Breast epithelium (tissue), 4 donors: ENCODE measurements around the gene ANKRD18A. TPM values are rescaled to one million over a fixed set of nuclear protein-coding genes. Genes with fewer than 3 reads are reported as not detected.

Experiments used
- DNase-seq, 2 donors: peaks; one replicate each; pipeline ENCODE4 v3.0.0-alpha.2; 2019; ENCODE audit warnings: low spot score in 2 of 2
- H3K27ac ChIP-seq, 2 donors: fragments of 200-600 bp; sonication (generic) in 1 of 2; one replicate each; pipeline ENCODE4 v1.5.1; 2016 to 2019; ENCODE audit warnings: mild to moderate bottlenecking in 1 of 2
- H3K27me3 ChIP-seq, 2 donors: fragments of 200-600 bp; sonication (generic) in 1 of 2; one replicate each; pipeline versions ENCODE4 v1.5.1 to v1.6.0; 2017 to 2019; ENCODE audit warnings: control low read depth in 1 of 2, mild to moderate bottlenecking in 1 of 2
- H3K36me3 ChIP-seq: fragments of 200-600 bp; one replicate; pipeline ENCODE4 v1.5.1; 2019
- H3K4me1 ChIP-seq, 2 donors: fragments of 200-600 bp; sonication (generic); one replicate each; pipeline ENCODE4 v1.5.1; 2016 to 2019; ENCODE audit warnings: control low read depth in 1 of 2
- H3K4me3 ChIP-seq, 3 donors: fragments of 200-600 bp; sonication (generic); 1 replicate in 2 of 3; 2 replicates in 1 of 3; pipeline ENCODE4 v1.5.1; 2016 to 2019; ENCODE audit warnings: mild to moderate bottlenecking in 3 of 3, moderate library complexity in 2 of 3
- H3K9me3 ChIP-seq, 2 donors: fragments of 200-600 bp; sonication (generic) in 1 of 2; one replicate each; pipeline ENCODE4 v1.5.1; 2016 to 2019; ENCODE audit warnings: control low read depth in 1 of 2
- CTCF ChIP-seq, 3 donors: fragments of 450-650 bp; IDR thresholded peaks; one replicate each; pipeline ENCODE4 v1.5.1; 2016 to 2017; ENCODE audit warnings: antibody characterized with exemption in 3 of 3, mild to moderate bottlenecking in 3 of 3, moderate library complexity in 3 of 3
- POLR2A ChIP-seq: fragments of 450-650 bp; IDR thresholded peaks from one replicate; pipeline ENCODE4 v1.6.1; 2016; ENCODE audit warnings: antibody characterized with exemption, mild to moderate bottlenecking, moderate library complexity
- POLR2AphosphoS5 ChIP-seq, 3 donors: sonication (generic); formaldehyde crosslinking; IDR thresholded peaks; one replicate each; pipeline ENCODE4 v1.6.1; 2017; ENCODE audit warnings: antibody characterized with exemption in 3 of 3
- intact Hi-C: fragments of 100-400 bp; cut with DNase I; formaldehyde crosslinking; loops from one replicate; pipeline ENCODE4 v1.15.1; 2023; ENCODE audit warnings: low total_unique reads
- total RNA-seq, 3 donors: library from RNA; depleted of rRNA; stranded (reverse); fragments of >200 nt; gene quantifications; one replicate each; pipeline ENCODE4 v1.1.0, GENCODE V29; 2016

Gene ANKRD18A
- total RNA-seq, 3 donors from 2014 or later = 4.3 to 5.0 TPM; not detected in 1

DNA sequence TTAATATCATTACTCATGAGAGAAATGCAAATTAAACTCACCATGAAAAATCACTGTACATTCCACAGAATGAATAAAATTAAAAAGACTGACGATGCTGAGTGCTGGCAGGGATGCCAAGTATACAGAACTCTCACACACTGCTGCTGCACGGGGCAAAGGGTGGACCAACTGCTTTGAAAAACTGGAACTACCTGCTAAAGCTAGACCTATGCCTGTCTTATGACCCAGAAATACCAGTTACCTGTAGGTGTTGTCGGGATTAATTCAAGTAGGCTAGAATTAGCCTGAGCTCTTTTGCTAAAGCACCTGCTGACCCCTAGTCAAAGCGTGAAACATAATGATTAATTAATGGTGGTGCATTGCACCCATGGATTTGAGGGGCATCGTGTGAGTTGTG is 36.5 kb upstream of the ANKRD18A start:
- Histone ChIP-seq H3K36me3 (no peaks in the 10 kb centered on the region), H3K4me1 (no peaks in the 10 kb centered on the region), H3K27ac (no peak overlapping the region), H3K27me3 (no peaks in the 10 kb centered on the region), H3K9me3 (no peaks in the 10 kb centered on the region), H3K4me3 (no peak overlapping the region)
- intact Hi-C loops = no loop called here
- no peak for DNase-seq
- TF ChIP-seq CTCF (IDR thresholded peaks at IDR 0.05) (no peak), POLR2A (no peak), POLR2AphosphoS5 (IDR thresholded peaks at IDR 0.05) (no peak)

DNA sequence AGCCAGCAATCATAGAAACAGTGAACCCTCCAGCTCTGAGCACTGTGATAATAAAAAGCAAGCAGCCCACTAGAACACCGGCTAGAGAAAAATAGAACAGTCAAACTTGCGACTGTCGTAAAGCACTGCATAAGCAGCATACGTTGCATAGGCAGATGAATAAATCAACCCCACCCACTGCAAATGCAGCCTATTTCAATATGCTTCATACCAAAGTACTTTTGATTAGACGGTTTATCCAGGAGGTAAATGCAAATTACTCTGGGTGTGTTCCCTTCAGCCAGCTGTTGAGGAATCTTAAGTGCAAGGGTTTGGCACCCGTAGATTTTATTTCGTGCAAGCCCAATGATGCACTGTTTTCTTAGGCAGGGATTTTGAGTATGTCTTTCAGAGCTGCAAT is 32.1 kb upstream of the ANKRD18A start:
- Histone ChIP-seq H3K27me3 (no peaks in the 10 kb centered on the region), H3K27ac (no peak overlapping the region), H3K4me1 (no peaks in the 10 kb centered on the region), H3K36me3 (no peaks in the 10 kb centered on the region), H3K9me3 (no peaks in the 10 kb centered on the region), H3K4me3 (no peak overlapping the region)
- DNase-seq = no peak
- TF ChIP-seq CTCF (IDR thresholded peaks at IDR 0.05) = no peak
- no peak for TF ChIP-seq POLR2AphosphoS5 (IDR thresholded peaks at IDR 0.05)
- TF ChIP-seq POLR2A = no peak
- intact Hi-C loops = no loop called here

DNA sequence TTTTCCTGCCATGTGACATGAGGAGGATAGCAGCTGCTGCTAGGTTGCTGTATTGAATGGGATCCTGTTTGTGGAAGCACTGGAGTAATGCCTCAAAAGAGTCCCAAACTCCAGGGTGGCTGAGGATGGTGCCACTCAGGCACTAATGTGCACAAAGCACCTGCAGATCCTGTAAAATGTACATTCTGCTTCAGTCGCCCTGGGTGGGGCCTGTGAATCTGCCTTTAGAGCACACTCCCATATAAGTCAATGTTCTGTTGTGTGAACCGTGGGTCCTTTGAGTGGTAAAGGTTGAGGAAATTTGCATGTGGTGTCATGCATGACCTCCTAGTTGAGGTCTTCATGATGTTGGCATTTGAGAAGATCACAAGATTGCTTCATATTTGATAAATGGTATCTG is 31.6 kb upstream of the ANKRD18A start:
- no peaks in the 10 kb centered on the region for H3K4me1 ChIP-seq
- TF ChIP-seq CTCF (IDR thresholded peaks at IDR 0.05) = no peak
- no peak for TF ChIP-seq POLR2AphosphoS5 (IDR thresholded peaks at IDR 0.05)
- no peak for TF ChIP-seq POLR2A
- H3K27me3 ChIP-seq = no peaks in the 10 kb centered on the region
- no peak for DNase-seq
- no peaks in the 10 kb centered on the region for H3K9me3 ChIP-seq
- no peak overlapping the region for H3K4me3 ChIP-seq
- intact Hi-C loops = no loop called here
- H3K27ac ChIP-seq = no peak overlapping the region
- H3K36me3 ChIP-seq = no peaks in the 10 kb centered on the region

DNA sequence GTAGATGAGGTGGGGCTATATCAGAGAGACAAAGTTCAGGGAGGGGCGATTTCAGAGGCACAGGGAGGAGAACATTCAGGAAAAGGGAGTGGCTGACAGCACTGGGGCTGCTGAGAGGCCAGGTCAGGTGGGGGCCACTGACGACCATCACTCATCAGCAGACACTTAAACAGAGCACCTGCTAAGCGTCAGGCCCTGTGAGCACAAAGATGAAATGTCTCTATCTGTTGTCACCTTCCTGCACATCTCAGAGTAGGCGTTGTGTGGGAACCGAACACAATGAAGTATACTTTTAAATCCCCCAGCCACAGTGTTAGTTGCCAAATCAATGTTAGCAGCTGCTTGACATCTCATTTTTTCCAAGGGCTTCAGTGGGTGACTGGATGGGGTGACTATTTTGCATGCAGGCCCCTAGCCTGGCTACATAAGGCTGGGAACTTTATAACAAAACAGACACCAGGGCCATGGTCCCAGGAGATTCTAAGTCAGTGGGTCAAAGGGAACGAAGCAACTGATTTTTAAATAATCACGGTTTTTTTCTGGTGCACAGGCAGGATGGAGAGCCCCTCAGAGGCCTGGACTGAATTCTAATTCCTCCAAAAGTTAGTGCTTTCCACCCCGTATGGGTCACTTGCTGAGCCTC is 31.1 kb upstream of the ANKRD18A start:
- TF ChIP-seq CTCF (IDR thresholded peaks at IDR 0.05) = no peak
- TF ChIP-seq POLR2AphosphoS5 (IDR thresholded peaks at IDR 0.05) = no peak
- TF ChIP-seq POLR2A = no peak
- no peak overlapping the region for H3K27ac ChIP-seq
- H3K27me3 ChIP-seq = no peaks in the 10 kb centered on the region
- no peaks in the 10 kb centered on the region for H3K4me1 ChIP-seq
- DNase-seq = no peak
- H3K9me3 ChIP-seq = no peaks in the 10 kb centered on the region
- no peaks in the 10 kb centered on the region for H3K36me3 ChIP-seq
- no peak overlapping the region for H3K4me3 ChIP-seq
- intact Hi-C loops = no loop called here

DNA sequence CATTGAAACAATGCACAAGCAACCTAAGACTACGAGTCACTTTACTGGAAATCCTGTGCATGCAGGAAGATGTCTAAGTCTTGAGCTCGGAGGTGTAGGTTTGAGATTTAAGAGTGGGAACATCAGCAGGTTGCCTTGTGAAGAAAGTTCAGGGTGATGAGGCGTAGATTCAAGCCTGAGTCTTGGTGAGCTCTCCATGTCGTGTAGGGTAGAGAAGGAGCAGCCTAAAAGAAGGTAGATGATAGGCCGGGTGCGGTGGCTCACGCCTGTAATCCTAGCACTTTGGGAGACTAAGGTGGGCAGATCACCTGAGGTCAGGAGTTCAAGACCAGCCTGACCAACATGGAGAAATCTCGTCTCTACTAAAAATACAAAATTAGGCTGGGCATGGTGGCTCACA is 30.2 kb upstream of the ANKRD18A start:
- TF ChIP-seq POLR2AphosphoS5 (IDR thresholded peaks at IDR 0.05) = no peak
- no peak for TF ChIP-seq POLR2A
- TF ChIP-seq CTCF (IDR thresholded peaks at IDR 0.05) = no peak

More for the DNA sequence above, 30.2 kb upstream of the ANKRD18A start:
- Histone ChIP-seq H3K27ac (no peak overlapping the region), H3K9me3 (no peaks in the 10 kb centered on the region), H3K36me3 (no peaks in the 10 kb centered on the region), H3K4me3 (no peak overlapping the region), H3K27me3 (no peaks in the 10 kb centered on the region), H3K4me1 (no peaks in the 10 kb centered on the region)
- DNase-seq = no peak
- intact Hi-C loops = no loop called here
